HCT116 (cell line): ENCODE results near the gene SEC24B. TPM values are rescaled to one million over a fixed set of nuclear protein-coding genes. Genes with fewer than 3 reads are reported as not detected.

Experiments
- ATAC-seq: fragments of 200-7000 bp; cut with Tn5 transposase; 2 replicates; pipeline ENCODE4 v1.9.1; 2020; ENCODE audit warnings: mild to moderate bottlenecking, moderate library complexity
- BruUV-seq: library from RNA; stranded (reverse); fragments of 400-500 nt; replicated peaks from 2 replicates; lab custom pipeline; 2021; lab: Mats Ljungman, UMichigan
- CTCF ChIA-PET: fragments of 300-600 bp; sonication (Branson Sonifier 250); formaldehyde crosslinking; loops from one replicate; lab custom pipeline; 2021; ENCODE audit warnings: antibody characterized with exemption; lab: Charles Lee
- POLR2A ChIA-PET: fragments of 300-600, 350-600 bp; sonication (Branson Sonifier 250); formaldehyde crosslinking; loops from one replicate; lab custom pipeline; 2021; ENCODE audit warnings: antibody characterized with exemption; lab: Charles Lee
- RAD21 ChIA-PET, 2 experiments: fragments of 300-600 bp; sonication (Branson Sonifier 250); formaldehyde crosslinking; loops; one replicate each; lab custom pipeline; 2023; ENCODE audit warnings: low total read pairs in 2 of 2; ENCODE audit not compliant: uncharacterized antibody in 2 of 2, unreplicated experiment in 2 of 2, low non-redundant PET in 1 of 2; lab: Charles Lee
- DNase-seq: peaks from one replicate; pipeline ENCODE4 v3.0.0-alpha.2; 2010; ENCODE audit warnings: low read depth, low spot score
- H2AFZ ChIP-seq: fragments of 200-600 bp; shearing (Covaris generic), sonication (generic); 2 replicates; pipeline ENCODE4 v1.6.1; 2017; ENCODE audit warnings: low read depth, mixed run types, mixed read lengths, antibody characterized with exemption, low read length; ENCODE audit not compliant: poor library complexity, severe bottlenecking
- H3K27ac ChIP-seq: 2 replicates; pipeline ENCODE4 v1.5.1; 2012; ENCODE audit warnings: low read depth, low read length
- H3K27me3 ChIP-seq: fragments of 200-600 bp; sonication (generic); 2 replicates; pipeline ENCODE4 v1.6.1; 2016; ENCODE audit warnings: mixed run types, low read length, mixed read lengths; ENCODE audit not compliant: insufficient read depth
- H3K36me3 ChIP-seq, 2 experiments: fragments of 200-500 bp in 1 of 2; fragments of 200-600 bp in 1 of 2; sonication (Bioruptor generic) in 1 of 2; sonication (generic) in 1 of 2; 2 replicates each; pipeline versions ENCODE4 v1.5.1 to v1.6.1; 2014 to 2016; ENCODE audit warnings: low read length in 2 of 2, inconsistent platforms in 1 of 2, mixed read lengths in 1 of 2, mixed run types in 1 of 2; ENCODE audit not compliant: insufficient read depth in 2 of 2, control insufficient read depth in 1 of 2
- H3K4me1 ChIP-seq, 2 experiments: fragments of 200-600 bp in 1 of 2; sonication (generic) in 1 of 2; 2 replicates each; pipeline versions ENCODE4 v1.5.1 to v1.6.1; 2012 to 2017; ENCODE audit warnings: low read length in 2 of 2, inconsistent platforms in 1 of 2, mild to moderate bottlenecking in 1 of 2, mixed read lengths in 1 of 2, mixed run types in 1 of 2, moderate library complexity in 1 of 2; ENCODE audit not compliant: insufficient read depth in 2 of 2, control insufficient read depth in 1 of 2
- H3K4me2 ChIP-seq: fragments of 200-600 bp; sonication (generic); 2 replicates; pipeline ENCODE4 v1.6.1; 2017; ENCODE audit warnings: mixed run types, low read length, mixed read lengths
- H3K4me3 ChIP-seq, 2 experiments: fragments of 200-600 bp in 1 of 2; sonication (generic) in 1 of 2; replicated peaks in 1 of 2; 2 replicates each; pipeline ENCODE4 v1.5.1; 2011 to 2016; ENCODE audit warnings: low read length in 2 of 2, control low read depth in 1 of 2, low read depth in 1 of 2, mild to moderate bottlenecking in 1 of 2, mixed read lengths in 1 of 2, mixed run types in 1 of 2
- H3K79me2 ChIP-seq: fragments of 200-600 bp; sonication (generic); 2 replicates; pipeline ENCODE4 v1.6.1; 2017; ENCODE audit warnings: mild to moderate bottlenecking, mixed run types, low read length, moderate library complexity, mixed read lengths; ENCODE audit not compliant: insufficient read depth
- H3K9ac ChIP-seq: fragments of 200-600 bp; sonication (generic); 2 replicates; pipeline ENCODE4 v1.6.1; 2016; ENCODE audit warnings: low read length, mixed read lengths
- H3K9me2 ChIP-seq: fragments of 200-600 bp; sonication (generic), shearing (Covaris generic); 2 replicates; pipeline ENCODE4 v1.6.1; 2017; ENCODE audit warnings: mixed run types, mild to moderate bottlenecking, moderate library complexity; ENCODE audit not compliant: insufficient read depth
- H3K9me3 ChIP-seq, 2 experiments: fragments of 200-500 bp in 1 of 2; fragments of 200-600 bp in 1 of 2; sonication (Bioruptor generic) in 1 of 2; sonication (generic) in 1 of 2; 2 replicates each; pipeline ENCODE4 v1.6.1; 2014 to 2017; ENCODE audit warnings: low read length in 2 of 2, mixed read lengths in 2 of 2, inconsistent platforms in 1 of 2, low read depth in 1 of 2, mild to moderate bottlenecking in 1 of 2, mixed run types in 1 of 2, moderate library complexity in 1 of 2; ENCODE audit not compliant: control insufficient read depth in 1 of 2, insufficient read depth in 1 of 2
- H4K20me1 ChIP-seq: fragments of 200-600 bp; sonication (generic), shearing (Covaris generic); 2 replicates; pipeline ENCODE4 v1.6.1; 2017; ENCODE audit warnings: mixed run types, mild to moderate bottlenecking, moderate library complexity; ENCODE audit not compliant: insufficient read depth
- CEBPB ChIP-seq: IDR thresholded peaks from 2 replicates; pipeline ENCODE4 v1.6.1; 2012; ENCODE audit warnings: low read depth
- EZH2 ChIP-seq: fragments of 200-600 bp; sonication (generic); IDR thresholded peaks from 2 replicates; pipeline ENCODE4 v1.6.1; 2017; ENCODE audit warnings: antibody characterized with exemption, mixed run types
- EZH2phosphoT487 ChIP-seq: fragments of 200-600 bp; IDR thresholded peaks from 2 replicates; pipeline ENCODE4 v1.6.1; 2018; ENCODE audit warnings: antibody characterized with exemption, borderline replicate concordance
- SP1 ChIP-seq: IDR thresholded peaks from 2 replicates; pipeline ENCODE4 v1.6.1; 2012; ENCODE audit warnings: low read depth
- SRF ChIP-seq: IDR thresholded peaks from 2 replicates; pipeline ENCODE4 v1.6.1; 2012; ENCODE audit warnings: low read depth
- TCF7L2 ChIP-seq: IDR thresholded peaks from 2 replicates; pipeline ENCODE4 v1.7.0; 2011; ENCODE audit warnings: borderline replicate concordance, inconsistent platforms; ENCODE audit not compliant: insufficient read depth, insufficient read length; ENCODE audit errors: extremely low read depth
- YY1 ChIP-seq: IDR thresholded peaks from 2 replicates; pipeline ENCODE4 v1.6.1; 2011; ENCODE audit warnings: low read length, low read depth, moderate library complexity, mild to moderate bottlenecking; ENCODE audit not compliant: insufficient replicate concordance; ENCODE audit errors: extremely low read depth
- ZFX ChIP-seq: fragments of 450-650 bp; IDR thresholded peaks from 2 replicates; pipeline ENCODE4 v1.6.1; 2017
- ZNF274 ChIP-seq: fragments of 200-500 bp; sonication (Bioruptor generic); IDR thresholded peaks from 2 replicates; pipeline ENCODE4 v1.6.1; 2014; ENCODE audit warnings: mild to moderate bottlenecking, low read depth, low read length, inconsistent platforms
- intact Hi-C: fragments of 100-400 bp; cut with micrococcal nuclease; formaldehyde crosslinking; loops from 2 replicates; pipeline ENCODE4 v1.10.0; 2022
- total RNA-seq: library from RNA; stranded (reverse); gene quantifications from one replicate; pipeline ENCODE4 v1.2.1, GENCODE V29; 2021; ENCODE audit not compliant: unreplicated experiment
- TF ChIP-seq, protein P1 (sequence below): IDR thresholded peaks from 2 replicates; pipeline ENCODE4 v1.6.1; 2012
- TF ChIP-seq, protein P2 (sequence below): IDR thresholded peaks from 2 replicates; pipeline ENCODE4 v1.6.1; 2012; ENCODE audit warnings: low read depth
- TF ChIP-seq, protein P3 (sequence below), 3 experiments: fragments of 200-600 bp in 1 of 3; sonication (generic) in 1 of 3; IDR thresholded peaks in 2 of 3; conservative IDR thresholded peaks in 1 of 3; 2 replicates each; pipeline ENCODE4 v1.5.1; 2012 to 2017; ENCODE audit warnings: low read depth in 2 of 3, low read length in 2 of 3, antibody characterized with exemption in 1 of 3, borderline replicate concordance in 1 of 3, control low read depth in 1 of 3, mild to moderate bottlenecking in 1 of 3, mixed read lengths in 1 of 3, mixed run types in 1 of 3, moderate library complexity in 1 of 3; ENCODE audit not compliant: insufficient read depth in 1 of 3

The SEC24B gene
- total RNA-seq, 1 experiment from 2014 or later, result 33.0 TPM

DNA sequence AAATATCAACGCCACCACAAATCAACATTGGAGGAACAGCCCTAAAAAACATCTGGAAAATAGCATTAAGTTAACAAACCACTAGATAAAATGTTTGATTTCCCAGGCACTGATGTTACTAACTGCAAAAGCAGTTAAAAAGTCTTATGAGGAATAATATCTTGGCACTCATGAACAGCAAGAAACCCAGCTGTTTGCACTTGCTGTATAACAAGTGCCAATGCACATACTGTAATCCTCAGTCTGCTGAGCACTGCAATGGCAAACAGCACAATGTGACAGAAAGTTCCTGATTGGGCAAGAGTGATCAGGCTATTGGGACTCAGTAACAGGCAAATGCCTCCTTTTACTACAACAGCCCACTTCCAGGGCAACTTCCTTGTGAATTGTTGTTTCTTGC lies 20.8 kb upstream of the SEC24B start:
- Histone ChIP-seq H3K27me3 (no peaks in the 10 kb centered on the region), H3K9ac (no peak overlapping the region), H3K9me2 (no peaks in the 10 kb centered on the region), H3K4me2 (no peak overlapping the region), H3K79me2 (no peaks in the 10 kb centered on the region), H3K4me1 (peaks cover 0 to 7% of the 10 kb centered on the region in 2 experiments; a peak in 1 of 4 replicates), H2AFZ (no peak overlapping the region), H3K27ac (no peak overlapping the region), H3K36me3 (no peaks in the 10 kb centered on the region), H3K9me3 (no peaks in the 10 kb centered on the region)
- intact Hi-C loops, result no loop called here
- RAD21 ChIA-PET, result no interaction called here
- CTCF ChIA-PET, result no interaction called here
- ATAC-seq, result no peak
- TF ChIP-seq, protein P1, sequence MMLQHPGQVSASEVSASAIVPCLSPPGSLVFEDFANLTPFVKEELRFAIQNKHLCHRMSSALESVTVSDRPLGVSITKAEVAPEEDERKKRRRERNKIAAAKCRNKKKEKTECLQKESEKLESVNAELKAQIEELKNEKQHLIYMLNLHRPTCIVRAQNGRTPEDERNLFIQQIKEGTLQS, result no peak
- TF ChIP-seq SRF (no peak), ZFX (no peak), CEBPB (no peak), EZH2 (no peak), SP1 (no peak), ZNF274 (no peak), YY1 (no peak)
- TF ChIP-seq, all 23 proteins: peak for 0
- H4K20me1 ChIP-seq, result no peaks in the 10 kb centered on the region
- BruUV-seq, result no TSS peak
- no peak for DNase-seq
- POLR2A ChIA-PET, result no interaction called here
- no peak overlapping the region for H3K4me3 ChIP-seq

DNA sequence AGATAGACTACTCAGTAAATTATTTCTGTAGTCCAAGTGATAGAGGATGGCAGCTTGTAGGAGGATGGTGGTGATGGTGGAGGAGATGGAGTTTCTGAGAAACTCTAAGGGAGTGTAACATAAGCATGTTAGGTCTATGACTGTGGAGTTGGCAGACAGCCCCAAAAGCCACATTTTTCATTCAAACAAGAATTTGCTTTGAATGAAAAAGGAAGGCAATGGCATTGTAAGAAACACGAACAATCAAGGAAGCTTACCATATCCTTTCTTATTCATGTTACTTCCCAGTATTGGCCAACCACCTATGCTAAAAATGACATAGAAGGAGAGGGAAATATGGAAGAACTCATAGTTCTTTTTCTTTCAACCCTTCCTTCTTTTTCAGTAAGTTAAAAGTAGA lies 18.7 kb upstream of the SEC24B start:
- no peak for ATAC-seq
- RAD21 ChIA-PET, result interaction anchor here in 1 of 2 experiments (0.7 kb wide), 1 partner anchor 1655 kb away, joined by 3 read pairs; no protein-coding TSS in a partner anchor
- TF ChIP-seq, protein P2, sequence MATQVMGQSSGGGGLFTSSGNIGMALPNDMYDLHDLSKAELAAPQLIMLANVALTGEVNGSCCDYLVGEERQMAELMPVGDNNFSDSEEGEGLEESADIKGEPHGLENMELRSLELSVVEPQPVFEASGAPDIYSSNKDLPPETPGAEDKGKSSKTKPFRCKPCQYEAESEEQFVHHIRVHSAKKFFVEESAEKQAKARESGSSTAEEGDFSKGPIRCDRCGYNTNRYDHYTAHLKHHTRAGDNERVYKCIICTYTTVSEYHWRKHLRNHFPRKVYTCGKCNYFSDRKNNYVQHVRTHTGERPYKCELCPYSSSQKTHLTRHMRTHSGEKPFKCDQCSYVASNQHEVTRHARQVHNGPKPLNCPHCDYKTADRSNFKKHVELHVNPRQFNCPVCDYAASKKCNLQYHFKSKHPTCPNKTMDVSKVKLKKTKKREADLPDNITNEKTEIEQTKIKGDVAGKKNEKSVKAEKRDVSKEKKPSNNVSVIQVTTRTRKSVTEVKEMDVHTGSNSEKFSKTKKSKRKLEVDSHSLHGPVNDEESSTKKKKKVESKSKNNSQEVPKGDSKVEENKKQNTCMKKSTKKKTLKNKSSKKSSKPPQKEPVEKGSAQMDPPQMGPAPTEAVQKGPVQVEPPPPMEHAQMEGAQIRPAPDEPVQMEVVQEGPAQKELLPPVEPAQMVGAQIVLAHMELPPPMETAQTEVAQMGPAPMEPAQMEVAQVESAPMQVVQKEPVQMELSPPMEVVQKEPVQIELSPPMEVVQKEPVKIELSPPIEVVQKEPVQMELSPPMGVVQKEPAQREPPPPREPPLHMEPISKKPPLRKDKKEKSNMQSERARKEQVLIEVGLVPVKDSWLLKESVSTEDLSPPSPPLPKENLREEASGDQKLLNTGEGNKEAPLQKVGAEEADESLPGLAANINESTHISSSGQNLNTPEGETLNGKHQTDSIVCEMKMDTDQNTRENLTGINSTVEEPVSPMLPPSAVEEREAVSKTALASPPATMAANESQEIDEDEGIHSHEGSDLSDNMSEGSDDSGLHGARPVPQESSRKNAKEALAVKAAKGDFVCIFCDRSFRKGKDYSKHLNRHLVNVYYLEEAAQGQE, result no peak
- no peak for TF ChIP-seq TCF7L2
- no peak for TF ChIP-seq EZH2phosphoT487
- TF ChIP-seq, protein P3, sequence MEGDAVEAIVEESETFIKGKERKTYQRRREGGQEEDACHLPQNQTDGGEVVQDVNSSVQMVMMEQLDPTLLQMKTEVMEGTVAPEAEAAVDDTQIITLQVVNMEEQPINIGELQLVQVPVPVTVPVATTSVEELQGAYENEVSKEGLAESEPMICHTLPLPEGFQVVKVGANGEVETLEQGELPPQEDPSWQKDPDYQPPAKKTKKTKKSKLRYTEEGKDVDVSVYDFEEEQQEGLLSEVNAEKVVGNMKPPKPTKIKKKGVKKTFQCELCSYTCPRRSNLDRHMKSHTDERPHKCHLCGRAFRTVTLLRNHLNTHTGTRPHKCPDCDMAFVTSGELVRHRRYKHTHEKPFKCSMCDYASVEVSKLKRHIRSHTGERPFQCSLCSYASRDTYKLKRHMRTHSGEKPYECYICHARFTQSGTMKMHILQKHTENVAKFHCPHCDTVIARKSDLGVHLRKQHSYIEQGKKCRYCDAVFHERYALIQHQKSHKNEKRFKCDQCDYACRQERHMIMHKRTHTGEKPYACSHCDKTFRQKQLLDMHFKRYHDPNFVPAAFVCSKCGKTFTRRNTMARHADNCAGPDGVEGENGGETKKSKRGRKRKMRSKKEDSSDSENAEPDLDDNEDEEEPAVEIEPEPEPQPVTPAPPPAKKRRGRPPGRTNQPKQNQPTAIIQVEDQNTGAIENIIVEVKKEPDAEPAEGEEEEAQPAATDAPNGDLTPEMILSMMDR (IDR thresholded peaks at IDR 0.05 in 2 of 3, conservative IDR thresholded peaks at IDR 0.05 in 1 of 3; ENCODE audit: borderline replicate concordance in 1 of 3, insufficient read depth in 1 of 3, low read depth in 2 of 3, low read length in 2 of 3), result no peak
- no peak for TF ChIP-seq CEBPB
- TF ChIP-seq YY1, result no peak
- no peak for TF ChIP-seq ZNF274
- TF ChIP-seq, all 23 proteins: peak for 0
- Histone ChIP-seq H3K36me3 (no peaks in the 10 kb centered on the region), H3K4me1 (peaks cover 0 to 7% of the 10 kb centered on the region in 2 experiments; a peak in 1 of 4 replicates), H3K27ac (no peak overlapping the region), H2AFZ (no peak overlapping the region), H4K20me1 (no peaks in the 10 kb centered on the region), H3K4me3 (no peak overlapping the region), H3K9me3 (no peaks in the 10 kb centered on the region), H3K27me3 (no peaks in the 10 kb centered on the region), H3K9me2 (no peaks in the 10 kb centered on the region), H3K79me2 (no peaks in the 10 kb centered on the region), H3K4me2 (no peak overlapping the region), H3K9ac (no peak overlapping the region)
- ChIA-PET CTCF (interaction anchor here (0.7 to 1.0 kb wide), 2 partner anchors 13 to 430 kb away, joined by 3 to 4 read pairs; no protein-coding TSS in a partner anchor), POLR2A (interaction anchor here (0.5 kb wide), 1 partner anchor 400 kb away, joined by 3 read pairs; no protein-coding TSS in a partner anchor)
- DNase-seq, result no peak
- intact Hi-C loops, result no loop called here
- no TSS peak for BruUV-seq
